AG09319 (cell line): ENCODE data around the gene CHIC2.

Experiments
- DNase-seq: peaks from one replicate; pipeline ENCODE4 v3.0.0-alpha.2; 2010; ENCODE audit warnings: low read depth; ENCODE audit errors: extremely low read depth
- TF ChIP-seq, protein P1 (sequence below): IDR thresholded peaks from 2 replicates; pipeline ENCODE4 v1.5.1; 2011; ENCODE audit warnings: low read depth, mild to moderate bottlenecking, inconsistent platforms, low read length, moderate library complexity

CHIC2 gene

DNA sequence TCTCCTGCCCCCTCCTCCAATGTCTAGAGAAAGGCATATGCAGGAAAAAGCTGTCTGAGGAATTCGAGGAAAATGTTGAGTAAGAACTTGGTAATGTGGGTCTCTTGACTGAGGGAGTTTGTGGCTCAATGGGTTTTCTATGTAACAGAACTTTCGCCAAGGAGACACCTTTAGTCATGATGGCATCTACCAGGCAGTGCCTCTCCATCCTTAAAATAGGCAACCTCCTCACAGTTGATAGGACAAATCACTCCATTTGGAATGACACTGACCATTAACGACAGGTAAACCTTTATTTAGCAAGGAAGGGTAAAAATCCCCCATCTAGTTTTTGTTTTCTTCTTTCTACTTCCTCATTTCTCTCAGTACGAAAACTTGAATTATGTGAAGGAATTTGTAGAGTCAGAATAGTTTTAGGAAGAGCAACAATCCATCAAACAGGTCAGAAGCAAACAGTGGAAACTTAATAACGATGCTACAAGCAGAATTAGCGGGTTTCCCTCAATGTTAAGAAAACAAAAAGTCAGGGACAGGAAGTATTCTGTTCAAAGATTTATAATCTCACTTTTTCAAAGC is 38.2 kb upstream of the CHIC2 start:
- TF ChIP-seq, protein P1, sequence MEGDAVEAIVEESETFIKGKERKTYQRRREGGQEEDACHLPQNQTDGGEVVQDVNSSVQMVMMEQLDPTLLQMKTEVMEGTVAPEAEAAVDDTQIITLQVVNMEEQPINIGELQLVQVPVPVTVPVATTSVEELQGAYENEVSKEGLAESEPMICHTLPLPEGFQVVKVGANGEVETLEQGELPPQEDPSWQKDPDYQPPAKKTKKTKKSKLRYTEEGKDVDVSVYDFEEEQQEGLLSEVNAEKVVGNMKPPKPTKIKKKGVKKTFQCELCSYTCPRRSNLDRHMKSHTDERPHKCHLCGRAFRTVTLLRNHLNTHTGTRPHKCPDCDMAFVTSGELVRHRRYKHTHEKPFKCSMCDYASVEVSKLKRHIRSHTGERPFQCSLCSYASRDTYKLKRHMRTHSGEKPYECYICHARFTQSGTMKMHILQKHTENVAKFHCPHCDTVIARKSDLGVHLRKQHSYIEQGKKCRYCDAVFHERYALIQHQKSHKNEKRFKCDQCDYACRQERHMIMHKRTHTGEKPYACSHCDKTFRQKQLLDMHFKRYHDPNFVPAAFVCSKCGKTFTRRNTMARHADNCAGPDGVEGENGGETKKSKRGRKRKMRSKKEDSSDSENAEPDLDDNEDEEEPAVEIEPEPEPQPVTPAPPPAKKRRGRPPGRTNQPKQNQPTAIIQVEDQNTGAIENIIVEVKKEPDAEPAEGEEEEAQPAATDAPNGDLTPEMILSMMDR, result no peak
- DNase-seq, result no peak

DNA sequence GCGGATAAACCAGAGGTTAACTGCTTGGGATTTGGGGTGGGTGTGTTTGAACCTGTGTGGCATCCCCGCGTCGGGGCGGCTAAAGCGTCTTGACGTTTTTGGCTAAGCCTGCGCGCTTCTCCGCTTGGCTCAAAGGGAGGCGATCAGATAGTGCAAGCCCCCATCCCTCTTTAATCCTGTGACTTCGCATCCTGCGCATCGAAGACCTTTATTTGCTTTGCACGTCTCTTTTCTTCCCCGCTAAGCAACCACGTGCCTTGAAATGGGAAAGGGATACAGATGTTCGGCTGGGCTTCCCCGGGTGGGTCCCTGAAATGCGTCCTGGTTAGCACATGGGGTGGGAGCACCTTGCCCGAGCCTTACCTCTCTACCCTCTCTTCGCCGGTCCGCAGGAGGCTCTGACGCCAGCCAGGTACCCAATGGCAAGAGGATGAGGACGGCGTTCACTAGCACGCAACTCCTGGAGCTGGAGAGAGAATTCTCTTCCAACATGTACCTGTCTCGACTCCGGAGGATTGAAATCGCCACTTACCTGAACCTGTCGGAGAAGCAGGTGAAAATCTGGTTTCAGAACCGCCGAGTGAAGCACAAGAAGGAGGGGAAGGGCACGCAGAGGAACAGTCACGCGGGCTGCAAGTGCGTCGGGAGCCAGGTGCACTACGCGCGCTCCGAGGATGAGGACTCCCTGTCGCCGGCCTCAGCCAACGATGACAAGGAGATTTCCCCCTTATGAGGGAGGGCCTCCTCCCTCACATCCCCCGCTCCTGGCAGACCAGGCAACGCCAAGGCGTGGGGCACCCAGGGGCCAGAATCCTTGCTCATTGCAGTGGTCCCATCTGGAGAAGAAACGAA is 37.0 kb upstream of the CHIC2 start:
- TF ChIP-seq, protein P1, result no peak
- DNase-seq, result no peak

DNA sequence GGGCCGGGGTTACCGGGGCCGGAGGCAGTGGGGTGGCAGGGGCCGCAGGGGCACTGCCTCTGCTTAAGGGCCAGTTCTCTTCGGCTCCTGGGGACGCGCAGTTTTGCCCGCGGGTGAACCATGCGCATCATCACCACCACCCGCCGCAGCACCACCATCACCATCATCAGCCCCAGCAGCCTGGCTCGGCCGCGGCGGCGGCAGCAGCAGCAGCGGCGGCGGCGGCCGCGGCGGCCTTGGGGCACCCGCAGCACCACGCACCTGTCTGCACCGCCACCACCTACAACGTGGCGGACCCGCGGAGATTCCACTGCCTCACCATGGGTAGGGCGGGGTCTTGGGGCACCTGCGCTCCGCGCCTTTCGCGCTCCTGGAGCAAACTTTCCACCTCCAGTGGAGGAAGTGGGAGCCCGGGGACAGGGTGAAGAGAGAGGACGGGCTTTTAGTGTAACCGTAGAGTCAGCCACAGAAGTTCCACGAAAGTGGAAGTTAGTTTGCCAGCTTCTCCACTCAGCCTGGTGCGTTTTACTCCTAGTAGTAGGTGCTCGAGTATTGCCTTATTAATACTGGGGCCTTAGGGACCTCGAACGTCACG is 36.3 kb upstream of the CHIC2 start:
- no peak for DNase-seq
- TF ChIP-seq, protein P1, result no peak

DNA sequence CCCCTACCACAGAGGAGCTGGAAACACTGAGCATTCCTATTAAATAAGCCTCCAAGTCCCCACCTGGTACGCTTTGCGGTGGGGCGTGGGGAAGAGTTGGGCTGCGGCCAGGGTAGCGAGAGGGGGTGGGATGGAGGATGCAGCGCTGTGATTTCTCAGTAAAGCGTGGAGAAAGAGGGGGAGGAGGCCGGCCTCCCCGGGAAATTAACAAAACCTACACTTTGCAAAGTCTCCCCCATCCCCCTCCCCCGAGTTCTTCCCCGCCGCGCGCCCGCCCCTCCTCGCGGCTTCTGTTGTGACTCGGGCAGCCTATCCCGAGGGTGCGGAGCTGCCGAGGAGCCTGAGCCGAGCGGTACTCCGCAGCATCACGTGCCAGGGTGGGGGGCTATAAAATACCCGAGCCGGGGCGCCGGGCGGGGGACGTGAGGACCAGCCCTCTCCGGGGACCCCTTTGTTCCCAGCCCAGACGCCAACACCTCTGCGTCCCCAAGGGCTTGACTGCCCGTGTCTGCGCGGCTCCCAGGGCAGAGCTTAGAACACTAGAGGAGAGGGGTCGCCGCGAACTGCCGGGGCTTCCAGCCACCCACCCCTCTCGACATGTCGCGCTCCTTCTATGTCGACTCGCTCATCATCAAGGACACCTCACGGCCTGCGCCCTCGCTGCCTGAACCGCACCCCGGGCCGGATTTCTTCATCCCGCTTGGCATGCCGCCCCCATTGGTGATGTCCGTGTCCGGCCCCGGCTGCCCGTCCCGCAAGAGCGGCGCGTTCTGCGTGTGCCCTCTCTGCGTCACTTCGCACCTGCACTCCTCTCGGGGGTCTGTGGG is 35.6 kb upstream of the CHIC2 start, which contains the start of gene GSX2:
TSS of gene GSX2 (plus strand) at position 416 of the 827 bp plus-strand sequence. CDS start at position 598, 182 bp downstream.
- TF ChIP-seq, protein P1, result no peak
- DNase-seq, result no peak

DNA sequence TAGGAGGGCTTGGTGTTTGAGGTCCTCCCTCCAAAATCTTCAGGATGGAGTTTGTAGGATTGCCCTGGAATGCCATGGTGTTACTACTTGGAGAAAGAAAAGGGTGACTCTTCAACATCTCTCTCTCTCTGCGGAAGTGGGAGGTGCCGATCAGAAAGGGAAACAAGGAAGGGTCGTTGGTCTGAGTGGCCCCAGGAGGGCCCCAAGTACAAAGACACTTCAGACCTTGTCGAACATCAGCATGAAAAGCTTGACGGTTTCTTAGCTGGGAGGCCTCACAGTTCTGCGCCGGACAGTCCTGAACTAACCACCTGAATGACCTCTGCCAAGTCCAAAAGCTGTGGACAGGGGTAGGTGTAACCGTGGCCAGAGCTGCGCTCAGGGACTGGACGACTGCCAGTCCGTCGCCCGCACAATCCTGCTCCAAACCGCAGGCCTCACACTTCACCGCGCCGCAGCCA is 34.9 kb upstream of the CHIC2 start:
- TF ChIP-seq, protein P1, result no peak
- no peak for DNase-seq

DNA sequence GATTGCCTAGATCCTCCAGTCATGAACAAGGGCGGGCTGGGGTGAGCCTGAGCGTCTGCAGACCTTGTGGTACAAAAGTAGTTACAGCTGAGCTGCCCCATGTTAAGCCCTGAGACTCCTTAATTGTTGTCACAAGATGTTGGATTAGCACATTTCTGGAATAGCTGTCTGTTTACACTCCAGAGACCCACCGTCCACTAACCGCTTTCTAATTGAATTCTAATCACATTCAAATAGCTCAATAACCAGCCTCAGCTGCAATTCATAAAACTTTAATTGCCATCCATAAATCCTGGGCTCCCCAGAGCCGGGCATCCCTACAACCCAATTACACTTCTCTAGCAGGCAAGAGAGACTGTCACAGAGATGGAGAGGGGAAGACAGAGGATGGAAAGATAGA is 34.0 kb upstream of the CHIC2 start:
- TF ChIP-seq, protein P1, result no peak
- DNase-seq, result no peak
